Esophagus (tissue), 2 donors: ENCODE data around the gene ERBB2. TPM values are rescaled to one million over a fixed set of nuclear protein-coding genes. Genes with fewer than 3 reads are reported as not detected.

Experiments
- H3K27ac ChIP-seq, 2 donors: one replicate each; pipeline ENCODE4 v1.5.1; 2013; ENCODE audit warnings: low read depth in 2 of 2, mild to moderate bottlenecking in 2 of 2, inconsistent platforms in 1 of 2, low read length in 1 of 2, moderate library complexity in 1 of 2
- H3K27me3 ChIP-seq, 2 donors: one replicate each; pipeline ENCODE4 v1.6.1; 2013; ENCODE audit warnings: low read length in 2 of 2, control low read depth in 1 of 2, mild to moderate bottlenecking in 1 of 2; ENCODE audit not compliant: insufficient read depth in 2 of 2, control insufficient read depth in 1 of 2
- H3K36me3 ChIP-seq, 2 donors: one replicate each; pipeline ENCODE4 v1.6.1; 2013; ENCODE audit warnings: low read length in 1 of 2; ENCODE audit not compliant: control insufficient read depth in 2 of 2, insufficient read depth in 2 of 2
- H3K4me1 ChIP-seq, 2 donors: one replicate each; pipeline ENCODE4 v1.6.1; 2013; ENCODE audit warnings: low read length in 1 of 2; ENCODE audit not compliant: control insufficient read depth in 2 of 2, insufficient read depth in 2 of 2
- H3K4me3 ChIP-seq, 2 donors: one replicate each; pipeline ENCODE4 v1.5.1; 2013; ENCODE audit warnings: low read length in 2 of 2, mild to moderate bottlenecking in 2 of 2, low read depth in 1 of 2, moderate library complexity in 1 of 2
- H3K9me3 ChIP-seq, 2 donors: one replicate each; pipeline ENCODE4 v1.6.1; 2013; ENCODE audit warnings: mild to moderate bottlenecking in 2 of 2, low read depth in 1 of 2, low read length in 1 of 2, moderate library complexity in 1 of 2; ENCODE audit not compliant: control insufficient read depth in 2 of 2, insufficient read depth in 1 of 2
- WGBS, 2 donors: extraction: QIAGEN DNeasy Blood & Tissue Kit; methylation state at CpG; one replicate each; pipeline ENCODE4 v1.1.7; 2013; 5-methylcytosine and 5-hydroxymethylcytosine counted together
- polyA plus RNA-seq, 2 donors: library from polyadenylated mRNA; stranded (reverse); fragments of 200-250 nt; gene quantifications; one replicate each; pipeline ENCODE4 v1.2.3, GENCODE V29; 2013
- donor health status: healthy with polysubstance abuse.
- donor health status: Bipolar disorder and iron deficiency.

ERBB2 gene
- polyA plus RNA-seq, 2 donors, result 68.4 to 98.1 TPM

GRCh38 chr17:39664581-39665561 lies 35.0 kb upstream of the ERBB2 start, which contains the start of gene TCAP:
TCAP (plus strand) TSS chr17:39665349; CDS start chr17:39665360, 11 bp downstream.
- H3K27ac ChIP-seq, result no peak within 1 kb of the TSS
- no peaks in the 10 kb centered on the region for H3K27me3 ChIP-seq
- 56 to 59% methylated on average over 15 of the region's 15 CpGs for WGBS, 2 donors
- H3K36me3 ChIP-seq, result peaks cover 3 to 20% of the 10 kb centered on the region in 2 donors
- H3K4me1 ChIP-seq, result peaks cover 11 to 37% of the 10 kb centered on the region in 2 donors
- no peaks in the 10 kb centered on the region for H3K9me3 ChIP-seq
- H3K4me3 ChIP-seq, result no peak within 1 kb of the TSS

DNA sequence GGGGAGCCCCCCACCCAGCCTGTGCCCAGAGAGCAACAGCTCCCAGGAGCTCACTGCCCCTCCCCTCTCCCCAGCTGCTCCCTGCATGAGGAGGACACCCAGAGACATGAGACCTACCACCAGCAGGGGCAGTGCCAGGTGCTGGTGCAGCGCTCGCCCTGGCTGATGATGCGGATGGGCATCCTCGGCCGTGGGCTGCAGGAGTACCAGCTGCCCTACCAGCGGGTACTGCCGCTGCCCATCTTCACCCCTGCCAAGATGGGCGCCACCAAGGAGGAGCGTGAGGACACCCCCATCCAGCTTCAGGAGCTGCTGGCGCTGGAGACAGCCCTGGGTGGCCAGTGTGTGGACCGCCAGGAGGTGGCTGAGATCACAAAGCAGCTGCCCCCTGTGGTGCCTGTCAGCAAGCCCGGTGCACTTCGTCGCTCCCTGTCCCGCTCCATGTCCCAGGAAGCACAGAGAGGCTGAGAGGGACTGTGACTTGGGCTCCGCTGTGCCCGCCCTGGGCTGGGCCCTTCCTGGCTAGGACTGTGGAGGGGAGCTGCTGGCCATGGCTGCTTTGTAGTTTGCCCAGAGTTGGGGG lies 34.1 kb upstream of the ERBB2 start:
- Histone ChIP-seq H3K4me1 (peaks cover 11 to 32% of the 10 kb centered on the region in 2 donors), H3K27ac (no peak overlapping the region), H3K36me3 (peaks cover 0 to 12% of the 10 kb centered on the region in 2 donors), H3K9me3 (no peaks in the 10 kb centered on the region), H3K4me3 (no peak overlapping the region), H3K27me3 (no peaks in the 10 kb centered on the region)
- WGBS, 2 donors, result 56 to 58% methylated on average over 17 of the region's 17 CpGs

DNA sequence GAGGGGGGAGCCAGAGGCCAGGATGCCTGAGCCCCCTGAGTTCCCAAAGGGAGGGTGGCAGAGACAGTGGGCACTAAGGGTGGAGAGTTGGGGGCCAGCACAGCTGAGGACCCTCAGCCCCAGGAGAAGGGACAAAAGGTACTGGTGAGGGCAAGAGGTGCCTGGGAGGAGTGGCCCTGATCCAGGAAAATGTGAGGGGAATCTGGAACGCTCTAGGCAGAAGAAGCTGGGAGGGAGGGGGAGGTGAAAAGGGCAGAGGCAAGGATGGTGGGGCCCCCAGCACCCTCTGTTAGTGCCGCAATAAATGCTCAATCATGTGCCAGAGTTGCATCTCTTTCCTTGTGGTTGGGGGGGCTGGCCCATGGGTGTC lies 33.6 kb upstream of the ERBB2 start:
- no peak overlapping the region for H3K4me3 ChIP-seq
- no peak overlapping the region for H3K27ac ChIP-seq
- 49 to 50% methylated on average over 2 of the region's 2 CpGs for WGBS, 2 donors
- H3K4me1 ChIP-seq, result peaks cover 11 to 31% of the 10 kb centered on the region in 2 donors
- H3K27me3 ChIP-seq, result no peaks in the 10 kb centered on the region
- H3K9me3 ChIP-seq, result no peaks in the 10 kb centered on the region
- peaks cover 0 to 7% of the 10 kb centered on the region in 2 donors for H3K36me3 ChIP-seq

- H3K4me1 ChIP-seq, result peaks cover 11 to 32% of the 10 kb centered on the region in 2 donors
- no peaks in the 10 kb centered on the region for H3K9me3 ChIP-seq
- peaks cover 0 to 7% of the 10 kb centered on the region in 2 donors for H3K36me3 ChIP-seq
- no peak overlapping the region for H3K4me3 ChIP-seq
- H3K27me3 ChIP-seq, result no peaks in the 10 kb centered on the region
- WGBS, 2 donors, result 53 to 56% methylated on average over 11 of the region's 11 CpGs
- H3K27ac ChIP-seq, result no peak overlapping the region
Observed at GRCh38 chr17:39666601-39667261, 33.1 kb upstream of the ERBB2 start.

GRCh38 chr17:39667262-39667944 lies 32.5 kb upstream of the ERBB2 start:
- no peaks in the 10 kb centered on the region for H3K27me3 ChIP-seq
- peak overlapping the region; percentile 3 to 31 for H3K4me3 ChIP-seq
- peaks cover 8 to 33% of the 10 kb centered on the region in 2 donors for H3K4me1 ChIP-seq

GRCh38 chr17:39667945-39668924 lies 31.6 kb upstream of the ERBB2 start, which contains the start of gene PNMT:
PNMT (plus strand) TSS chr17:39668453; CDS start chr17:39668476, 23 bp downstream.
- H3K27ac ChIP-seq, result no peak within 1 kb of the TSS
- 2% methylated on average over 81 to 85 of the region's 85 CpGs for WGBS, 2 donors
- H3K4me1 ChIP-seq, result peaks cover 8 to 28% of the 10 kb centered on the region in 2 donors
- H3K9me3 ChIP-seq, result no peaks in the 10 kb centered on the region
- peaks cover 0 to 2% of the 10 kb centered on the region in 2 donors for H3K36me3 ChIP-seq
- no peaks in the 10 kb centered on the region for H3K27me3 ChIP-seq
- H3K4me3 ChIP-seq, result peak within 1 kb of the TSS; percentile 31 to 40

More at GRCh38 chr17:39667262-39667944, 32.5 kb upstream of the ERBB2 start:
- Histone ChIP-seq H3K36me3 (peaks cover 0 to 7% of the 10 kb centered on the region in 2 donors), H3K9me3 (no peaks in the 10 kb centered on the region), H3K27ac (no peak overlapping the region)
- WGBS, 2 donors, result 12 to 13% methylated on average over 44 to 49 of the region's 49 CpGs

GRCh38 chr17:39669897-39670735 lies 29.7 kb upstream of the ERBB2 start:
- peaks cover 4 to 27% of the 10 kb centered on the region in 2 donors for H3K4me1 ChIP-seq
- H3K27me3 ChIP-seq, result no peaks in the 10 kb centered on the region
- WGBS, 2 donors, result 85 to 87% methylated on average over 23 of the region's 23 CpGs
- no peaks in the 10 kb centered on the region for H3K9me3 ChIP-seq
- H3K4me3 ChIP-seq, result no peak overlapping the region
- H3K36me3 ChIP-seq, result peaks cover 0 to 2% of the 10 kb centered on the region in 2 donors
- no peak overlapping the region for H3K27ac ChIP-seq

DNA sequence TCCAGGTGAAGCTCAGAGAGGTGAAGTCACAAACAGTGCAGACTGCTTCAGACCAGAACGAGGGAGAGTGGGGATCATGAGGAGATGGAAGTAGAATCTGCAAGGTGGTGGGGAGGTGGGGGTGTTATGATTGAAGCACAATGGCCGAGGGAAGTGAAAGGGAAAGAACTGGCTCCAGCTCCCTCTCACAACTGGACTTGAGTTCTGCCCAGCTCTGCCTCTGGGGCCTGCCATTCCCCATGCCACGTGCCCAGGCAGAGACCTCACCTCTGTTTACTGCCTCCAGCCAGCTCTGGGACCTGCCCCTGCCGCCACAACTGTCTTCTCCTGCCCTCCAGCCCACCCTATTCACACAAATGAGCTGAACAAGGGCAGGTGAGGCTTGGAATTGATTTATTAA lies 29.1 kb upstream of the ERBB2 start:
- H3K9me3 ChIP-seq, result no peaks in the 10 kb centered on the region

More for the DNA sequence above, 29.1 kb upstream of the ERBB2 start:
- peaks cover 4 to 33% of the 10 kb centered on the region in 2 donors for H3K4me1 ChIP-seq
- no peak overlapping the region for H3K27ac ChIP-seq
- 41 to 46% methylated on average over 4 of the region's 4 CpGs for WGBS, 2 donors
- H3K4me3 ChIP-seq, result no peak overlapping the region
- H3K27me3 ChIP-seq, result no peaks in the 10 kb centered on the region
- H3K36me3 ChIP-seq, result peaks cover 0 to 2% of the 10 kb centered on the region in 2 donors
